NCI-H748 treated with DMSO at 0.1 percent for 48 hours (cell line): ENCODE measurements around the gene KCNQ4.
A peak's percentile ranks its signal among the peaks of the same experiment; 100 is the strongest.

Experiments
- DNase-seq: peaks from one replicate; lab custom pipeline; 2025; lab: John Stamatoyannopoulos, UW

KCNQ4 gene

GRCh38 chr1:40777224-40777970, 6.2 kb upstream of the KCNQ4 start:
- DNase-seq: no peak

GRCh38 chr1:40780678-40781607, 2.6 kb upstream of the KCNQ4 start:
- DNase-seq: no peak

GRCh38 chr1:40781608-40781971, 2.0 kb upstream of the KCNQ4 start:
- no peak for DNase-seq

- peak; percentile 83 for DNase-seq
Observed at GRCh38 chr1:40782371-40782956, 1.1 kb upstream of the KCNQ4 start.

DNA sequence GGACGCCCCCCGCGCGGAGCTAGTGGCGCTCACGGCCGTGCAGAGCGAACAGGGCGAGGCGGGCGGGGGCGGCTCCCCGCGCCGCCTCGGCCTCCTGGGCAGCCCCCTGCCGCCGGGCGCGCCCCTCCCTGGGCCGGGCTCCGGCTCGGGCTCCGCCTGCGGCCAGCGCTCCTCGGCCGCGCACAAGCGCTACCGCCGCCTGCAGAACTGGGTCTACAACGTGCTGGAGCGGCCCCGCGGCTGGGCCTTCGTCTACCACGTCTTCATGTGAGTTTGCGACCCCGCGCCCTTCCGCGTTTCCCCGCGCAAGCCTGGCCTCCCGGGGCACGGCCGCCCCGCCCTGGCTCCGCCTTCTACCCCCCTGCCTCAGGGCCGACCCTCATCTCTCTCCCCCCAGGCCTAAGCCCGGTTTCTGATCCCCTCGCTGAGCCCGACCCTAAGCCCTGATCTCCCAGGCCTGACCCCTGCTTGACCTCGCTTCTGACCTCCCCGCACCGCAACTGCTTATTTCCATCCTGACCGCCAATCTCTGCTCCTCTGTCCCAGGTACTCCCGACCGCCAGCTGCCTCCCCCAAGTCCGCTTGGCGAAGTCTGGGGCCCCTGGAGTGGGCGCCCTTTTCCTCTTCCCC, 669 bp downstream of the KCNQ4 start:
- DNase-seq: peak; percentile 87

DNA sequence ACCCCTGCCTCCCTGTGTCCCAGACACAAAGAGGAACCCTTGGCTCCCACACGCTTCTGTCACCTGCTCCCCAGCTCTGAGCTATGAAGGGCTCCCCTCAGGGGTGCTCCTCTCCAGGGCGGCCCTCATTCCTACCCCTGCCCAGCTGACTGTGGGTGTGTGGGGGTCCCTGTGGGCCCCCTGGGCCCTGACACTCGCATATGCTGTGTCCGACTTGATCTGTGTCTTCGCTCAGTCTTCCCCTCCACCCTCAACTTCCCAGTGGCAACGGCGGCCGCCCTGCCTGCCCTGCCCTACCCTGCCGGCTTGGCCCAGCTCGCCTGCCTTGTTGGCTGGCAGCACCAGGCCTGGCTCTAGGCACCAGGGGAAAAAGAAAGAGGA, 1.2 kb downstream of the KCNQ4 start:
- no peak for DNase-seq

DNA sequence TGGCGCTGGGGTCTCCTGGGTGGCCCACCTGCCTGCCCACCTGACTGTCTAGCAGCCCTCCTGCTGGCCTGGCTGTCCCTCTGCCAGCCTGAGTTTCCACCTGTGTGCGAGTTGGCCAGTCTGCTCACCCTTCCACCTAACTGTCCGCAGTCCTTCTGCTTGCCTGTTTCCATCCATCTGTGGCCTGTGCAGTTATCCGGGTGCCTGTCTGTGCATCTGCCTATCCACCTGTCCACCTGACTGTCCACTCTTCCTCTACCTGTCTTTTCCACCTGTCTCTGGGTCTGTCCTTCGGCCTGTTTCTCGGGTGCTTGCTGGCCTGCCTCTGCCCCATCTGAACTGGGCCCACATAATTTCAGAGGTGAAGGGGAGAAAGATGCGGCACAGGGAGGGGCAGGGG, 1.9 kb downstream of the KCNQ4 start:
- no peak for DNase-seq

DNA sequence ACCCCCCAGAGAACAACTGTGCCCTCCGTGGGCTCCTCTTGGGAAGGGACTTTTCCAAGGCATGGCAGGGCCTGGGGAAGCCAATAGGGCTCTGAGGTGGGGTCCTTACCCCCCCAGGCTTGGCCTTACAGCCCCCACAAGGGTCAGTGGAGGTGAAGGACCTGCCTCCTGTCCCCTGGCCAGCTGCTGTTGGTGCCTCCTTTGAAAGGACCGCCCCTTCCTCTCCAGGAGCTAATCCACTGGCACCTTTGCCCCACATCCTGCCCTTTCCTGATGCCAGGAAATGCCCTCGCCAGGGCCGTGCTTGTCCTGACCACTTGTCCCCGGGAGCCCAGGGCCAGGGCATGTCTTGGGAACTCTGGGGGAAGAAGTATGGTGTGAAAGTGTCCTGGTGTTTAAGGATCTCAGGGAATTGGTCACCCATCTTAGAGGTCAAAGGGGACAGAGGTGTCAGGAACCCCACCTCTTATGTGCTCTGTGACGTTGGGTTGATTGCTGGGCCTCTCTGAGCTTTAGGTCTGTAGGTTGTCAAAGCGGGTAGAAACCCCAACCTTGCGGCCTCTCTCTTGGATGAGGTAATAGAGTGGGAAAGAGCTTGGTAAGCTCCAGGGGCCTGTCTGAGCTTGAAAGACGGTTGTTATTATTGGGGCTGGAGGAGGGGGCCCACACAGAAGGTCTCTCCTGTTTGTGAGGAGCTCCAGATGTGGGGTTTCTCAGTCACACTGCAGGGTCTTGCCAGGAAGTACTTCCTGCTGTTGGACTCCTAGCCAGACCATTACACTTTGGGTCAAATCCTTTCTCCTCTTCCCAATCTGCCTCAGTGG, 2.8 kb downstream of the KCNQ4 start:
- DNase-seq: no peak

GRCh38 chr1:40786995-40787705, 3.6 kb downstream of the KCNQ4 start:
- no peak for DNase-seq

GRCh38 chr1:40787737-40788560, 4.4 kb downstream of the KCNQ4 start:
- DNase-seq: no peak

DNA sequence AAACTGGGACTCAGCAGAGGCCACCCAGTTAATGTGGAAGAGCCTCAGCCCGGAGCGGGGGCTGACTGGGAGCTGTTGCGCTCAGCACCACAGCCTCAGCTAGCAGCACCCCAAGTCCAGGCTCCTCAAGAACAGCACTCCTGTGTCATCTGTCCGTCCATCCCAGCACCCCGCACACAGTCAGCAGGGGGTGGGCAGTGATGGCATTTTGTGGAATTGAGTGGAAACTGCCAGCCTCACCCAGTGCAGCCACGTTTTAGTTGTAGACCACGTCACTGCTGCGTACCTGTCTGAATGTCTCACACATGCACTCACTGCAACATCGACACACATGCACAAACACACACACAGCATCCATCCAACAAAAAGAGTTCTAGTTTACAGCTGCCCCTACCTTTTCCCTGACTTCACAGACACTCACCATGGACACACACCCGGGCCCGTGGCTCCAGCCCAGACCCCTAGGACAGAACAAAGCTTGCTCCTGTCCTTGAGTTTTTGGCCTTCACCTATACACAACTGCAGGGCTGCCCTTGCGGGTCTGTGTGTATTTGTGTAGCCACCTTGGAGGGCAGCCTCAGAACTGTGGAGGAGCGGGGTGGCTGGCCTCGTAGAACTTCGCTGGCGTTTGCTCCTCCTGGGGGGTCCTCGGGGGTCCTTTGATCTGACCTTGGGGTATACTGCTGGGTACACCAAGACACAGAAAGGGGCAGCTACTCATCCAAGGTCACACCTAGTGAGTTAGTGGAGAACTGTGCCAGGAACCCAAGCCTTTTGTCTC, 5.2 kb downstream of the KCNQ4 start:
- DNase-seq: no peak

- no peak for DNase-seq
Observed at GRCh38 chr1:40789342-40789598, 5.7 kb downstream of the KCNQ4 start.

GRCh38 chr1:40789661-40790430, 6.3 kb downstream of the KCNQ4 start:
- DNase-seq: no peak

DNA sequence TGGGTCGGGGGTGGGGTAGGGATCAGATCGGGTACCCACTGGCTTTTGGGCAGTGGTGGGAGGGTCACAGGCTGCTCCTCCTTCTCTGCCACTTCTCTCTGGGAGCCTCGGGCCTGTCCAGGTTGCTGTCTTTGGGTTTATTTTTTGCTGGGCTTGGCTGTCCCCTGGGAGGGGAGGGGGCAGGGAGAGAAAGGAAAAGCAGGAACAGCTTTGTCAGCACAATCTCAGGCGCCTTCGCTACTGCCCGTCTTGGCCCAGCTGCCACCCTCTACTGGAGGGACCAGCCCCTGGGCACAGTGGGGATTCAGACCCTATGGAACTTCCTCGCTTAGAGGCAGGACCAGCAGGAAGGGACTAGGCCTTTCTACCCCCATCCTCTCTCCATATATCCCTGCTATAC, 8.4 kb downstream of the KCNQ4 start:
- no peak for DNase-seq

DNA sequence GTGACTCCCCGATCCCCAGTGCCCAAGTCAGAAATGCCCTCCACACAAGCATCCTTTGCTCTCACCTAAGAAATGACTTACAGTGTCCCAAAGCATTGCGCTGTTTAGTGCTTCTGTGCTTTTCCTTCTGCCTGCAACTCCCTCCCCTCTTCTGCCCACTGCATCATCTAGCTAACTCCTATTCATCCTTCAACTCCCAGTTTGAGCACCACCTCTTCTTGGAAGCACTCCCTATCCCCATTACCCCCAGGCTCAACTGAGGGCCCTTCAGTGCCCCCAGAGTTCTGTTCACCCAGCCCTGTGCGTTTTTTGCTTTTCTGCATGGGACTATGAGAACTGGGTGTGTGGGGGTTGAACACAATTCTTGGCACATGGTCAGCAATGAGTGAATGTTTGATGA, 10.0 kb downstream of the KCNQ4 start:
- DNase-seq: no peak

GRCh38 chr1:40794048-40794447, 10.5 kb downstream of the KCNQ4 start:
- no peak for DNase-seq

- DNase-seq: no peak
Observed at GRCh38 chr1:40794974-40795715, 11.6 kb downstream of the KCNQ4 start.
